ENCODE data around the gene DNAJC8.

- no peak for TF ChIP-seq SIN3A (IDR thresholded peaks at IDR 0.05; ENCODE audit: borderline replicate concordance, insufficient read depth, low read length)
- no peak for TF ChIP-seq POLR2AphosphoS5 (IDR thresholded peaks at IDR 0.05; ENCODE audit: low read depth, low read length)
- TF ChIP-seq REST (IDR thresholded peaks at IDR 0.05; ENCODE audit: insufficient read depth in 1 of 2, low read depth in 2 of 2, low read length in 2 of 2): no peak
- TF ChIP-seq TAF1 (IDR thresholded peaks at IDR 0.05; ENCODE audit: borderline replicate concordance, insufficient read depth, low read length): no peak
These were observed 16.4 kb upstream of the DNAJC8 start for GRCh38 chr1:28249013-28249865.

Measured in PFSK-1 (cell line).